IMR-90 (cell line): ENCODE measurements around the gene VPS72. TPM values are rescaled to one million over a fixed set of nuclear protein-coding genes. Genes with fewer than 3 reads are reported as not detected.

Experiments used
- RCOR1 ChIP-seq: IDR thresholded peaks from 2 replicates; pipeline ENCODE4 v1.6.1; 2012; ENCODE audit warnings: mild to moderate bottlenecking, low read length, improper control_type of control experiment; ENCODE audit not compliant: insufficient replicate concordance
- polyA plus RNA-seq, 3 experiments: library from polyadenylated mRNA; depleted of rRNA; stranded (reverse); fragments of >200 nt; gene quantifications; 2 replicates each; pipeline ENCODE4 v1.2.3, GENCODE V29; 2012; ENCODE audit warnings: low replicate concordance in 1 of 3
- total RNA-seq: library from RNA; depleted of rRNA; stranded (reverse); fragments of >200 nt; gene quantifications from 2 replicates; pipeline ENCODE4 v1.2.3, GENCODE V29; 2012
- TF ChIP-seq, protein P1 (sequence below): fragments of 150-350 bp; IDR thresholded peaks from 2 replicates; pipeline ENCODE4 v1.6.1; 2017; ENCODE audit warnings: mild to moderate bottlenecking, antibody characterized with exemption, low read length, low read depth

The VPS72 gene
- total and polyA plus RNA-seq, 2 of the 4 experiments (the other 2 are of a cell fraction) = 51.3 to 62.3 TPM

DNA sequence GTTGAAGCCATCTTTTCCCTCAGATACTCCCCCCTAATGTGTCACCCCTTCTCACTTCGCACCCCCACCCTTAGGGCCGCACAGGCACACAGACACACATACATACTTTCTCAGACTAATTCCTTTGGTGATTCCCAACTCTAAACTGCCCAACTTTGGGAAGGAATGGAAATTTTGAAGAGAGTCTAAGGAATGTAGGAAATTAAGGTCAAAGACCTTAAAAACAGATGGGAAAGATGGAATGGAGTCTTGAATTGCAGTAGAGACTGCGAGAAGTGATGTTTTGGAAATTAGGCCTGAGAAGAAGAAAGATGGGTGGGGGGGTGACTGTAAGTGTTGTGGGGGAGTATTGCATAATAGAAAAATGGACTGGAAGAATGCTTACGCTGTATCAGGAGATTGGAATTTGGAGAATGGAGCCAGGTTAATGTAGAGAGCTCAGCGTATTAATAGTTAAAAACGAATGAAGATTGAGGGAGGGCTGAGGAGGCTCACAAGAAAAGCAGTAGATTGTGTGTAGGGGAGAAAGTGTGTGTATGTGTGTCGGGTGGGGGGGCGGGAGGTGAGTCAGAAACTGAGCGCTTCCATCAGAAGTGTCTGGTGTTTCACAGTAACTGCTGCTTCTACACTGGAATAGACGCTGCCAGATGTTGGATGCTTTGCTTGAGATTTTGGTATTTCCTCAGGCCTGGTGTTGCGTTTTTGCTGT, 10.0 kb upstream of the VPS72 start (continued):
- TF ChIP-seq, protein P1, sequence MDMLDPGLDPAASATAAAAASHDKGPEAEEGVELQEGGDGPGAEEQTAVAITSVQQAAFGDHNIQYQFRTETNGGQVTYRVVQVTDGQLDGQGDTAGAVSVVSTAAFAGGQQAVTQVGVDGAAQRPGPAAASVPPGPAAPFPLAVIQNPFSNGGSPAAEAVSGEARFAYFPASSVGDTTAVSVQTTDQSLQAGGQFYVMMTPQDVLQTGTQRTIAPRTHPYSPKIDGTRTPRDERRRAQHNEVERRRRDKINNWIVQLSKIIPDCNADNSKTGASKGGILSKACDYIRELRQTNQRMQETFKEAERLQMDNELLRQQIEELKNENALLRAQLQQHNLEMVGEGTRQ = no peak
- no peak for TF ChIP-seq RCOR1
